HCT116 (cell line): ENCODE measurements around the gene HAP1. TPM values are rescaled to one million over a fixed set of nuclear protein-coding genes. Genes with fewer than 3 reads are reported as not detected.

Source experiments
- ATAC-seq: fragments of 200-7000 bp; cut with Tn5 transposase; 2 replicates; pipeline ENCODE4 v1.9.1; 2020; ENCODE audit warnings: mild to moderate bottlenecking, moderate library complexity
- Bru-seq: library from RNA; stranded (reverse); fragments of 400-500 nt; gene quantifications from one replicate; lab custom pipeline; 2021; lab: Mats Ljungman, UMichigan
- BruChase-seq, 2 experiments: library from RNA; stranded (reverse); fragments of 400-500 nt; gene quantifications; one replicate each; lab custom pipeline; 2021; lab: Mats Ljungman, UMichigan
- BruUV-seq: library from RNA; stranded (reverse); fragments of 400-500 nt; replicated peaks from 2 replicates; lab custom pipeline; 2021; lab: Mats Ljungman, UMichigan
- CTCF ChIA-PET: fragments of 300-600 bp; sonication (Branson Sonifier 250); formaldehyde crosslinking; loops from one replicate; lab custom pipeline; 2021; ENCODE audit warnings: antibody characterized with exemption; lab: Charles Lee
- POLR2A ChIA-PET: fragments of 300-600, 350-600 bp; sonication (Branson Sonifier 250); formaldehyde crosslinking; loops from one replicate; lab custom pipeline; 2021; ENCODE audit warnings: antibody characterized with exemption; lab: Charles Lee
- RAD21 ChIA-PET, 2 experiments: fragments of 300-600 bp; sonication (Branson Sonifier 250); formaldehyde crosslinking; loops; one replicate each; lab custom pipeline; 2023; ENCODE audit warnings: low total read pairs in 2 of 2; ENCODE audit not compliant: uncharacterized antibody in 2 of 2, unreplicated experiment in 2 of 2, low non-redundant PET in 1 of 2; lab: Charles Lee
- DNase-seq: peaks from one replicate; pipeline ENCODE4 v3.0.0-alpha.2; 2010; ENCODE audit warnings: low read depth, low spot score
- H2AFZ ChIP-seq: fragments of 200-600 bp; shearing (Covaris generic), sonication (generic); 2 replicates; pipeline ENCODE4 v1.6.1; 2017; ENCODE audit warnings: low read depth, mixed run types, mixed read lengths, antibody characterized with exemption, low read length; ENCODE audit not compliant: poor library complexity, severe bottlenecking
- H3K27ac ChIP-seq: 2 replicates; pipeline ENCODE4 v1.5.1; 2012; ENCODE audit warnings: low read depth, low read length
- H3K27me3 ChIP-seq: fragments of 200-600 bp; sonication (generic); 2 replicates; pipeline ENCODE4 v1.6.1; 2016; ENCODE audit warnings: mixed run types, low read length, mixed read lengths; ENCODE audit not compliant: insufficient read depth
- H3K36me3 ChIP-seq, 2 experiments: fragments of 200-500 bp in 1 of 2; fragments of 200-600 bp in 1 of 2; sonication (Bioruptor generic) in 1 of 2; sonication (generic) in 1 of 2; 2 replicates each; pipeline versions ENCODE4 v1.5.1 to v1.6.1; 2014 to 2016; ENCODE audit warnings: low read length in 2 of 2, inconsistent platforms in 1 of 2, mixed read lengths in 1 of 2, mixed run types in 1 of 2; ENCODE audit not compliant: insufficient read depth in 2 of 2, control insufficient read depth in 1 of 2
- H3K4me1 ChIP-seq, 2 experiments: fragments of 200-600 bp in 1 of 2; sonication (generic) in 1 of 2; 2 replicates each; pipeline versions ENCODE4 v1.5.1 to v1.6.1; 2012 to 2017; ENCODE audit warnings: low read length in 2 of 2, inconsistent platforms in 1 of 2, mild to moderate bottlenecking in 1 of 2, mixed read lengths in 1 of 2, mixed run types in 1 of 2, moderate library complexity in 1 of 2; ENCODE audit not compliant: insufficient read depth in 2 of 2, control insufficient read depth in 1 of 2
- H3K4me2 ChIP-seq: fragments of 200-600 bp; sonication (generic); 2 replicates; pipeline ENCODE4 v1.6.1; 2017; ENCODE audit warnings: mixed run types, low read length, mixed read lengths
- H3K4me3 ChIP-seq, 2 experiments: fragments of 200-600 bp in 1 of 2; sonication (generic) in 1 of 2; replicated peaks in 1 of 2; 2 replicates each; pipeline ENCODE4 v1.5.1; 2011 to 2016; ENCODE audit warnings: low read length in 2 of 2, control low read depth in 1 of 2, low read depth in 1 of 2, mild to moderate bottlenecking in 1 of 2, mixed read lengths in 1 of 2, mixed run types in 1 of 2
- H3K79me2 ChIP-seq: fragments of 200-600 bp; sonication (generic); 2 replicates; pipeline ENCODE4 v1.6.1; 2017; ENCODE audit warnings: mild to moderate bottlenecking, mixed run types, low read length, moderate library complexity, mixed read lengths; ENCODE audit not compliant: insufficient read depth
- H3K9ac ChIP-seq: fragments of 200-600 bp; sonication (generic); 2 replicates; pipeline ENCODE4 v1.6.1; 2016; ENCODE audit warnings: low read length, mixed read lengths
- H3K9me2 ChIP-seq: fragments of 200-600 bp; sonication (generic), shearing (Covaris generic); 2 replicates; pipeline ENCODE4 v1.6.1; 2017; ENCODE audit warnings: mixed run types, mild to moderate bottlenecking, moderate library complexity; ENCODE audit not compliant: insufficient read depth
- H3K9me3 ChIP-seq, 2 experiments: fragments of 200-500 bp in 1 of 2; fragments of 200-600 bp in 1 of 2; sonication (Bioruptor generic) in 1 of 2; sonication (generic) in 1 of 2; 2 replicates each; pipeline ENCODE4 v1.6.1; 2014 to 2017; ENCODE audit warnings: low read length in 2 of 2, mixed read lengths in 2 of 2, inconsistent platforms in 1 of 2, low read depth in 1 of 2, mild to moderate bottlenecking in 1 of 2, mixed run types in 1 of 2, moderate library complexity in 1 of 2; ENCODE audit not compliant: control insufficient read depth in 1 of 2, insufficient read depth in 1 of 2
- H4K20me1 ChIP-seq: fragments of 200-600 bp; sonication (generic), shearing (Covaris generic); 2 replicates; pipeline ENCODE4 v1.6.1; 2017; ENCODE audit warnings: mixed run types, mild to moderate bottlenecking, moderate library complexity; ENCODE audit not compliant: insufficient read depth
- CTCF ChIP-seq, 3 experiments: fragments of 200-600 bp in 1 of 3; sonication (generic) in 1 of 3; IDR thresholded peaks in 2 of 3; conservative IDR thresholded peaks in 1 of 3; 2 replicates each; pipeline ENCODE4 v1.5.1; 2012 to 2017; ENCODE audit warnings: low read depth in 2 of 3, low read length in 2 of 3, antibody characterized with exemption in 1 of 3, borderline replicate concordance in 1 of 3, control low read depth in 1 of 3, mild to moderate bottlenecking in 1 of 3, mixed read lengths in 1 of 3, mixed run types in 1 of 3, moderate library complexity in 1 of 3; ENCODE audit not compliant: insufficient read depth in 1 of 3
- EGR1 ChIP-seq: IDR thresholded peaks from 2 replicates; pipeline ENCODE4 v1.6.1; 2012; ENCODE audit warnings: low read depth
- JUND ChIP-seq: IDR thresholded peaks from 2 replicates; pipeline ENCODE4 v1.6.1; 2012
- POLR2A ChIP-seq: IDR thresholded peaks from 2 replicates; pipeline ENCODE4 v1.7.0; 2011; ENCODE audit warnings: borderline replicate concordance; ENCODE audit not compliant: insufficient read depth, insufficient read length; ENCODE audit errors: extremely low read depth
- POLR2AphosphoS5 ChIP-seq: IDR thresholded peaks from 2 replicates; pipeline ENCODE4 v1.6.1; 2011; ENCODE audit warnings: mild to moderate bottlenecking, low read depth, low read length, moderate library complexity
- TCF7L2 ChIP-seq: IDR thresholded peaks from 2 replicates; pipeline ENCODE4 v1.7.0; 2011; ENCODE audit warnings: borderline replicate concordance, inconsistent platforms; ENCODE audit not compliant: insufficient read depth, insufficient read length; ENCODE audit errors: extremely low read depth
- ZNF274 ChIP-seq: fragments of 200-500 bp; sonication (Bioruptor generic); IDR thresholded peaks from 2 replicates; pipeline ENCODE4 v1.6.1; 2014; ENCODE audit warnings: mild to moderate bottlenecking, low read depth, low read length, inconsistent platforms
- intact Hi-C: fragments of 100-400 bp; cut with micrococcal nuclease; formaldehyde crosslinking; loops from 2 replicates; pipeline ENCODE4 v1.10.0; 2022
- long read RNA-seq: library from polyadenylated mRNA; unstranded; transcript quantifications from one replicate; pipeline ENCODE4 v2.0.0, GENCODE V29; 2021; ENCODE audit not compliant: unreplicated experiment
- polyA plus RNA-seq: library from polyadenylated mRNA; unstranded; fragments of >200 nt; gene quantifications from 2 replicates; pipeline ENCODE4 v1.2.1, GENCODE V29; 2012; ENCODE audit warnings: missing spikeins
- total RNA-seq: library from RNA; stranded (reverse); gene quantifications from one replicate; pipeline ENCODE4 v1.2.1, GENCODE V29; 2021; ENCODE audit not compliant: unreplicated experiment

HAP1 gene
- total RNA-seq (3.4 TPM), Bru-seq, nascent RNA (percentile 40 among the genes with signal in this experiment), BruChase-seq, experiment 1, labeled RNA remaining after a 6-hour chase (percentile 45 among the genes with signal in this experiment), BruChase-seq, experiment 2, labeled RNA remaining after a 2-hour chase (percentile 52 among the genes with signal in this experiment)
- polyA plus RNA-seq = 2.1 and 3.8 TPM in 2 replicates
- long read RNA-seq, full-length matches to known transcripts = 1 of 9 reads
- long read RNA-seq, partial matches to known transcripts = 0 of 9 reads
- long read RNA-seq, other reads (novel, unspliced or antisense) = 8 of 9 reads

- intact Hi-C loops = no loop called here
- ChIA-PET RAD21 (no interaction called here), CTCF (no interaction called here), POLR2A (interaction anchor here (1.3 to 1.9 kb wide), 3 partner anchors 9 to 66 kb away, joined by 3 to 6 read pairs (median 4); partner anchors contain the start of gene JUP)
- TF ChIP-seq JUND = peak; percentile 80; the same call in 1 of the 2 replicates
- TF ChIP-seq EGR1 = no peak
- no peak for TF ChIP-seq ZNF274
- TF ChIP-seq POLR2A = peak; percentile 66
- TF ChIP-seq CTCF (IDR thresholded peaks at IDR 0.05 in 2 of 3, conservative IDR thresholded peaks at IDR 0.05 in 1 of 3; ENCODE audit: borderline replicate concordance in 1 of 3, insufficient read depth in 1 of 3, low read depth in 2 of 3, low read length in 2 of 3) = no peak
- peak; percentile 56 for TF ChIP-seq TCF7L2
- TF ChIP-seq POLR2AphosphoS5 = peak; percentile 98
- H3K4me3 ChIP-seq = peak within 1 kb of the TSS; percentile 55 to 62
- peak within 1 kb of the TSS; percentile 40; the same call in 1 of the 2 replicates for H3K27ac ChIP-seq
- no peaks in the 10 kb centered on the region for H3K79me2 ChIP-seq
- no peaks in the 10 kb centered on the region for H4K20me1 ChIP-seq
- no peaks in the 10 kb centered on the region for H3K9me3 ChIP-seq
- H2AFZ ChIP-seq = peak within 1 kb of the TSS; percentile 92
- H3K4me2 ChIP-seq = peak within 1 kb of the TSS; percentile 85
- no peaks in the 10 kb centered on the region for H3K27me3 ChIP-seq
- ATAC-seq (peak; percentile 73), DNase-seq (no peak)
- H3K4me1 ChIP-seq = peaks cover 11 to 35% of the 10 kb centered on the region in 2 experiments
- peak within 1 kb of the TSS; percentile 52 for H3K9ac ChIP-seq
- no peaks in the 10 kb centered on the region for H3K9me2 ChIP-seq
- BruUV-seq = TSS peak; percentile 46
- H3K36me3 ChIP-seq = no peaks in the 10 kb centered on the region
Observed at GRCh38 chr17:41734139-41734948, at the start of gene HAP1. Gene HAP1, minus strand, starts transcription at chr17:41734643. Its CDS starts 9 bp downstream, at chr17:41734634.
